RKO (cell line): ENCODE data around the gene CCDC91.
"Not testable (repeated sequence)": the region's sequence is repeated elsewhere in the genome, so short reads cannot be mapped to it uniquely, and the experiment has no call there.

ENCODE experiments used
- DNase-seq: peaks from one replicate; pipeline ENCODE4 v3.0.0-alpha.2; 2016; ENCODE audit warnings: low spot score

The CCDC91 gene

GRCh38 chr12:28457785-28458184 lies 267.5 kb downstream of the CCDC91 start:
- DNase-seq, result no peak

- DNase-seq, result no peak
These were observed 269.2 kb downstream of the CCDC91 start for GRCh38 chr12:28459481-28459880.

GRCh38 chr12:28460420-28461130 lies 270.3 kb downstream of the CCDC91 start:
- no peak for DNase-seq

GRCh38 chr12:28463396-28463795 lies 273.1 kb downstream of the CCDC91 start:
- DNase-seq, result no peak

DNA sequence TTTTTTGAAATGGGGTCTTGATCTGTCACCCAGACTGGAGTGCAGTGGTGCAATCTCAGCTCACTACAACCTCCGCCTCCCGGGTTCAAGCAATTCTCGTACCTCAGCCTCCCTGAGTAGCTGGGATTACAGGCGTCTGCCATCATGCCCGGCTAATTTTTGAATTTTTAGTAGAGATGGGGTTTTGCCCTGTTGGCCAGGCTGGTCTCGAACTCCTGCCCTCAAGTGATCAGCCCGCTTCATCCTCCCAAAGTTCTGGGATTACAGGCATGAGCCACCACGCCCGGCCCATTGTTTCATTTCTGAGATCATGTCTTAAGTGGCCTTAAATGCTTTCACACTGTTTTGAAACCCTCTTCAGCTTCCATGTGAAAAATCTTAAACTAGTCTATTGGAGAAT lies 281.5 kb downstream of the CCDC91 start:
- DNase-seq, result not testable (repeated sequence)

- not testable (repeated sequence) for DNase-seq
These were observed 285.9 kb downstream of the CCDC91 start for GRCh38 chr12:28476206-28476605.

DNA sequence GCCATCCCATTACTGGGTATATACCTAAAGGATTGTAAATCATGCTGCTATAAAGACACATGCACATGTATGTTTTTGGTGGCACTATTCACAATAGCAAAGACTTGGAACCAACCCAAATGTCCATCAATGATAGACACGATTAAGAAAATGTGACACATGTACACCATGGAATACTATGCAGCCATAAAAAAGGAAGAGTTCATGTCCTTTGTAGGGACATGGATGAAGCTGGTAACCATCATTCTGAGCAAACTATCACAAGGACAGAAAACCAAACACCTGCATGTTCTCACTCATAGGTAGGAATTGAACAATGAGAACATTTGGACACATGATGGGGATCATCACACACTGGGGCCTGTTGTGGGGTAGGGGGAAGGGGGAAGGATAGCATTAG lies 288.8 kb downstream of the CCDC91 start:
- not testable (repeated sequence) for DNase-seq

GRCh38 chr12:28479683-28480082 lies 289.4 kb downstream of the CCDC91 start:
- DNase-seq, result no peak

DNA sequence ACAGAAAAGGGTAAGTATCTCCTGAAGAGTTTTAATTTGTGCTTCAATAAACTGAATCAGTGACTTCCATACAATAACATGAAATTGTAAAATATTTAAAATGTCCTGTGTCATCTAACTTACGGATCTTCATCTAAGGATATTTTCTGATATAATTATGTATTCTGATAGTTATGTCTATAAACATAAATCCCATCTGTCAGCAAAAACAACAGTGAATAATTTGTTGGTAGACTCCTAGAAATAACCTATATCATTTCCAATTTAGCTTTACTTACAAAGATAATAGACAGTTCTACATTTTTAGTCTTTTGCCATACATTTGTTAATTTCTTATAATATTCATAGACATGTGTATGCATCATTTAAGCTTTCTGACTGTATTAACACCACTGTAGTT lies 293.9 kb downstream of the CCDC91 start:
- no peak for DNase-seq

GRCh38 chr12:28486521-28486920 lies 296.3 kb downstream of the CCDC91 start:
- DNase-seq, result no peak

DNA sequence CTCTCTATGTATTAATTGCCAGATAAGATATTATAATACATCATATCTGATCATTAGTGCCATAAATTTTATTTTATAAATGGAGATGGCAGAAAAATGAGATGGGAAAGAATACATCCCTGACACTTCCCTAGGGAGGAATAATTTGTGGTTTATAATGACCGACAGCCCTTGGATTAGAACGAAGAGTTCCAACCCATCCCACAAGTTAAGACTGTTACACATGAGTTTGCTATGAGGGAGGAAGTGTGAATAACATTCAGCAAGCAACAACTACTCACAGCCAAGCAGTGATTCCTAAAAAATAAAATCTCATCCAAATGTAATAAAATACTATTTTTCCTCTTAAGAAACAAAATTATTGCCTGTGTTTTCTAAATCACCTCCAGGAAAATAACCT lies 299.0 kb downstream of the CCDC91 start:
- DNase-seq, result no peak

DNA sequence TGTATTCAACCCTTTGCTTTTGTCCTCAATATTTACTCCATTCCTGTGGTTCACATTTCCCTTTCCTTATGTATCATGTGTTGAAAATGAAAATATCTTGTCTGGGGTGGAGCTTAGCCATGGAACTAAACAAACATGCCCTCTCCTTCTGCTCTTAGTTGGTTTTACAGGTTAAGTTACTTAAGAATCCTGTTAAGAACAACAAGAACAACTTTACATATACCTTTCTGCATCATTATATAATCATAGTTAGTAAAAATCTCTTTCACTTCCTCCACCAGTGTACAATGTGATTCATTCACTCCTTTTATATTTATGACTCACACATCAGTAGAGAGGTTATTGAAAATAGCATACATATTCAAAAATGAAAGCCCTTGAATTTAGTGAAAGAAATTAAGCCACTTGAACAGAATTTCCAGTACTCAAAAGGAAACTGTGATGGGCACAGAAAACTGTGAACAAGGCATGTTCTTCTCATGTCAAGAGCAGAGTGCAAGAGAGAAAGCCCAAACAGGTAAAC lies 307.7 kb downstream of the CCDC91 start:
- DNase-seq, result no peak

DNA sequence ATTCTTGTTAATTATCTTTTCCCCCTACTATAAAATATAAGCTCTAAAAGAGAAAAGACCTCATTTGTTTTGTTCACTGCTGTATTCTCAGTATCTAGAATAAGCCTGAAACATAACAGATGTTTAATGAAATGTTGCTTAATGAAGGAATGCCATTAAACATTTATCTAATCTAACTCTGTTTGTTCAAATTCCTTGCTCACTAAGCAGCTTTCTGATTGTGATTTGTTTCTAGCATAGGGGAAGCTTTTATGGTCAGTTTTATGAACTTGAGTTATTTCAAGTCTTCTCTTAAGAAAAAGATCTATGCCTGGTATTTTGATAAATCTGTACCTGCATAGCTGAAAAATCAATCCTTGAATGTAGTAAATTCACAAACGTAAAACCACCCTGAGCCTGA lies 308.6 kb downstream of the CCDC91 start:
- no peak for DNase-seq

DNA sequence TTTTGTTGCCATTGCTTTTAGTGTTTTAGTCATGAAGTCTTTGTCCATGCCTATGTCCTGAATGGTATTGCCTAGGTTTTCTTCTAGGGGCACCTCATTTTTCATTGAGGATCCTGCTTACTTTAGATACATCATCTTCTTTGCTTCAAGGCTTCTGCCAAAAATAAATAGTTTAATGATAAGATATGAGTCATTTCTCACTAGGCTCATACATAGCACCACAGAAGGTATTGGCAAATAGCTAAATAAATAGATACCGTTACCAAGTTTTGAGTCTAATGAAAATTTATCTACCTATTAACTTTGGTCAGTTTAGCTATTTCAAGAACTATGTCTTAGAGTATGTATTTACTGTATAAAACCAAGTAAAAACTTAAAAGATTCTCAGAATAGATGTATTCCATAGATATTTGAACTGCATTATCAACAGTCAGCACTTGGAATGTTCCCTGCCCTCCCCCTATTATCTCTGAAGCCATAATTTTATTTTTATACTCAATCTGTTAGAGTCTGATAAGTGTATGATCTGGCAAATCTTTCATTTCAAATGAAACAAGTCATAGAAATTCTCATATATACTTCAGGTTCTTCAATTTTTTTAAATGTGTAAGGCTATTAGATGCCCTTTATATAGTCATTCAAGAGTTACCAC lies 310.2 kb downstream of the CCDC91 start:
- DNase-seq, result no peak

- no peak for DNase-seq
These were observed 316.0 kb downstream of the CCDC91 start for GRCh38 chr12:28506271-28506670.

DNA sequence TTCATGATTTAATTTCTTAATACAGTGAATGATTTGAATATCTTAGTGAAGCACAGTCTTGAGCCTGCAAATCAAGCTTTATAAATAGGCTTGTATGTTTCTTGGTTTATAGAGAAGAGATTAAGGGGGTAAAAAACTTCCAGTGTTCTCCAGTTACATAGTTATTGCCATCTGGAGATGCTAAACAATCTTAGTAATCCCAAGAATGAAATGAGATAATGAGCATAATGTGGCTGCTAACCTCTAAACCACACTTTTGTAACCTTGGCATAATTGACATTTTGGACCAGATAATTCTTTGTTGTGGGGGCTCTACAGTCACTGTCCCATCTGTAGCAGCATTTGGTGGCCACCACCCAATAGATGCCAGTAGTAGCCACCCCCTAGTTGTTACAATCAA lies 316.8 kb downstream of the CCDC91 start:
- DNase-seq, result no peak

- no peak for DNase-seq
These were observed 317.6 kb downstream of the CCDC91 start for GRCh38 chr12:28507867-28508266.

GRCh38 chr12:28512406-28512805 lies 322.1 kb downstream of the CCDC91 start:
- DNase-seq, result no peak

- no peak for DNase-seq
These were observed 322.6 kb downstream of the CCDC91 start for GRCh38 chr12:28512876-28513275.

DNA sequence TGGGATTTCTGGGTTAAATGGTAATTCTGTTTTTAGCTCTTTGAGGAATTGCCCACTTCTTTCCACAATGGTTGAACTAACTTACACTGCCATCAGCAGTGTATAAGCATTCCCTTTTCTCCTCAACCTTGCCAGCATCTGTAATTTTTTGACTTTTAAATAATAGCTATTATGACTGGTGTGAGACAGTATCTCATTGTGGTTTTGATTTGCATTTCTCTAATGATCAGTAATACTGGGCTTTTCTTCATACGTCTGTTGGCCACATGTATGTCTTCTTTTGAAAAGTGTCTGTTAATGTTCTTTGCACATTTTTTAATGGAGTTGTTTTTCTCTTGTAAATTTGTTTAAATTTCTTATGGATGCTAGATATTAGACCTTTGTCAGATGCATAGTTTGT lies 323.7 kb downstream of the CCDC91 start:
- DNase-seq, result no peak

DNA sequence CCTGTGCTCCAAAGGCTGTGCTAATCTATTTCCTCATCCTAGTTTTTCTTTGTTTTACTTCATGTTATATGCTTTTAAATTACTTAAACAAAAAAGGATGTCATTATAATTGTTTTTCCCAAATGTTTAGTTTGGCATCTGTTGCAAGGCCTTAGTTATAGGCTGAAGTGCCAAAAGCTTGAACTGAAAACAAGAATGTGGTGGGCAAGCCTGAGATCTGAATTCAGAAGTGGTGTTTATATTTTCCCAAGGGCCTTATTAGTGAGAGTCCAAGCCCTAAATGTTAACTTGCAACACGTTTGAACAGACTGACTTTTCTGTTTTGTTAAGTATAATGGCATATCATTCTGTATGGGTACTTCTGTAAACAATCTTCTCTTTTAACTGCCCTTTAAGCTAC lies 326.8 kb downstream of the CCDC91 start:
- no peak for DNase-seq

DNA sequence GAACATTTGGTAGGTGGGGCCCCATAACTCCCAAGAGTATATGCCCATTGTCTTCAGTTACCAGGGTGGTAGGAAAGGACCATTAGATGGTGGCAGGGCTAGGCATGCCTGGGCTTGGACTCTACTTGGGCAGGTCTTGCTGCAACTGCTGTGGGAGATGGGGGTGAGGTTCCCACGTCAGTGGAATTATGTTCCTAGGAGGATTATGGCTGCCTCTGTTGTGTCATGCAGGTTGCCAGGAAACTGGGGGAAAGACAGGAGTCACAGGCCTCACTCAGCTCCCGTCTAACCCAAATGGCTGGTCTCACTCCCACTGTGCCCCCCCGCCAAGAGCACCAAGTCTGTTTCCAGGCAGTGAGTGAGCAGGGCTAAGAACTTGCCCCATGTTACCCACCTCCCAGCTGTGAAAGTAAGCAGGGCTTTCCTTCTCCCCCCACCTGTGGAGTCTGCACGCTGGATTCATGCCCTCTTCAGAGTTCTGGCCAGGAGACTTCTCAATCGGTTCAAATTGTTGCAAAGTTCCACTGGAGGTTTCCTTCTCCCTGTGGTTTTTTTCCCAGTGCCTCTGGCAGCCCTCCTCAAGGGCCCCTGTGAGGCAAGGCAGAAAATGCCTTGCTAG lies 337.5 kb downstream of the CCDC91 start:
- no peak for DNase-seq

DNA sequence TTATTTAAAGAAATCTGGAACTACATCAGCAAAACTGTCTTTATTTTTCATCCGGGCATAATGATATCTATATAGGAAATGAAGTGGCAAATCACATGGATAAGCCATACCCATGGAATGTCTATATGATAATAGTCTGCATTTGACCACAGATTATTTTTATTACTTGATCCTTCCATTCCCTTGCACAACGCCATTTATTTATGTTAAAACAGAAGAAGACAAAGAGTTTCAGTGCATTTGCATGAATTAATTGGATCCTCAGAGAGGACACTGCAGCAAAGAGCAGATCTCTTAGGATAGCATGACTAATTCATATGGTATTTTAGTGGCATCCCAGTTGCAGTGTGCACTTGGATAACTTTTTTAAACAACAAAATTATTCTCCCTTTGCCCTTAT lies 345.0 kb downstream of the CCDC91 start:
- DNase-seq, result no peak
